Suppressor macrophage treated with lipopolysaccharide for 4 hours (primary cell): ENCODE measurements around the gene GRIK4.

Source experiments
- DNase-seq: peaks from one replicate; pipeline ENCODE4 v3.0.0-alpha.2; 2020

Gene GRIK4

GRCh38 chr11:120904116-120904515 is 392.6 kb downstream of the GRIK4 start:
- DNase-seq: no peak

- DNase-seq: no peak
Observed at GRCh38 chr11:120906766-120907165, 395.2 kb downstream of the GRIK4 start.

GRCh38 chr11:120907971-120908370 is 396.4 kb downstream of the GRIK4 start:
- DNase-seq: no peak

- DNase-seq: no peak
Observed at GRCh38 chr11:120908461-120909181, 397.1 kb downstream of the GRIK4 start.

GRCh38 chr11:120909676-120910416 is 398.3 kb downstream of the GRIK4 start:
- no peak for DNase-seq

GRCh38 chr11:120911943-120912342 is 400.4 kb downstream of the GRIK4 start:
- DNase-seq: no peak

- peak; percentile 8 for DNase-seq
Observed at GRCh38 chr11:120912504-120912903, 401.0 kb downstream of the GRIK4 start.

GRCh38 chr11:120912915-120913314 is 401.4 kb downstream of the GRIK4 start:
- no peak for DNase-seq

GRCh38 chr11:120914021-120914420 is 402.5 kb downstream of the GRIK4 start:
- DNase-seq: no peak

GRCh38 chr11:120914601-120915000 is 403.1 kb downstream of the GRIK4 start:
- no peak for DNase-seq

- no peak for DNase-seq
Observed at GRCh38 chr11:120917559-120918239, 406.2 kb downstream of the GRIK4 start.

GRCh38 chr11:120918257-120918656 is 406.7 kb downstream of the GRIK4 start:
- no peak for DNase-seq

GRCh38 chr11:120919045-120919444 is 407.5 kb downstream of the GRIK4 start:
- DNase-seq: no peak

- no peak for DNase-seq
Observed at GRCh38 chr11:120919566-120919965, 408.0 kb downstream of the GRIK4 start.

- no peak for DNase-seq
Observed at GRCh38 chr11:120923866-120924508, 412.4 kb downstream of the GRIK4 start.

- DNase-seq: no peak
Observed at GRCh38 chr11:120925944-120926343, 414.4 kb downstream of the GRIK4 start.

- no peak for DNase-seq
Observed at GRCh38 chr11:120928627-120929026, 417.1 kb downstream of the GRIK4 start.

GRCh38 chr11:120929090-120929489 is 417.5 kb downstream of the GRIK4 start:
- no peak for DNase-seq

- peak; percentile 62 for DNase-seq
Observed at GRCh38 chr11:120929664-120930154, 418.2 kb downstream of the GRIK4 start.

GRCh38 chr11:120931057-120931779 is 419.7 kb downstream of the GRIK4 start:
- DNase-seq: no peak

- no peak for DNase-seq
Observed at GRCh38 chr11:120932305-120932915, 420.9 kb downstream of the GRIK4 start.

GRCh38 chr11:120936356-120936755 is 424.8 kb downstream of the GRIK4 start:
- DNase-seq: no peak
